Measurements from ENCODE around the gene ALPK1.
"Not testable (repeated sequence)": the region's sequence is repeated elsewhere in the genome, so short reads cannot be mapped to it uniquely, and the experiment has no call there.

The ALPK1 gene

GRCh38 chr4:112296949-112297880 lies at the start of gene ALPK1:
ALPK1 (plus strand) TSS chr4:112297369.
- DNase-seq, result no peak

GRCh38 chr4:112251019-112251643 lies 46.0 kb upstream of the ALPK1 start:
- no peak for DNase-seq

GRCh38 chr4:112252234-112252633 lies 44.9 kb upstream of the ALPK1 start:
- DNase-seq, result no peak

- DNase-seq, result no peak
Observed at GRCh38 chr4:112253382-112254000, 43.7 kb upstream of the ALPK1 start.

GRCh38 chr4:112257098-112257497 lies 40.1 kb upstream of the ALPK1 start:
- DNase-seq, result no peak

- no peak for DNase-seq
Observed at GRCh38 chr4:112266823-112267222, 30.3 kb upstream of the ALPK1 start.

GRCh38 chr4:112270051-112270450 lies 27.1 kb upstream of the ALPK1 start:
- no peak for DNase-seq

- DNase-seq, result no peak
Observed at GRCh38 chr4:112270640-112271421, 26.3 kb upstream of the ALPK1 start.

- DNase-seq, result no peak
Observed at GRCh38 chr4:112272292-112272691, 24.9 kb upstream of the ALPK1 start.

- no peak for DNase-seq
Observed at GRCh38 chr4:112274959-112275358, 22.2 kb upstream of the ALPK1 start.

- no peak for DNase-seq
Observed at GRCh38 chr4:112276113-112276512, 21.1 kb upstream of the ALPK1 start.

- no peak for DNase-seq
Observed at GRCh38 chr4:112277220-112277619, 19.9 kb upstream of the ALPK1 start.

- no peak for DNase-seq
Observed at GRCh38 chr4:112277705-112278448, 19.3 kb upstream of the ALPK1 start.

GRCh38 chr4:112279025-112279881 lies 17.9 kb upstream of the ALPK1 start:
- no peak for DNase-seq

GRCh38 chr4:112279882-112280315 lies 17.3 kb upstream of the ALPK1 start:
- DNase-seq, result no peak

GRCh38 chr4:112280386-112281056 lies 16.6 kb upstream of the ALPK1 start:
- DNase-seq, result no peak

- not testable (repeated sequence) for DNase-seq
Observed at GRCh38 chr4:112281895-112282398, 15.2 kb upstream of the ALPK1 start.

- DNase-seq, result no peak
Observed at GRCh38 chr4:112282860-112283667, 14.1 kb upstream of the ALPK1 start.

- no peak for DNase-seq
Observed at GRCh38 chr4:112284166-112284565, 13.0 kb upstream of the ALPK1 start.
